Lower lobe of right lung (tissue), 2 donors: ENCODE data around the gene SRPK2. TPM values are rescaled to one million over a fixed set of nuclear protein-coding genes. Genes with fewer than 3 reads are reported as not detected.
"Not testable (repeated sequence)": the region's sequence is repeated elsewhere in the genome, so short reads cannot be mapped to it uniquely, and the experiment has no call there.

Source experiments
- ATAC-seq, 2 donors: fragments of 200-7000 bp; cut with Tn5 transposase; one replicate each; pipeline ENCODE4 v1.9.1; 2020 to 2022; ENCODE audit warnings: mild to moderate bottlenecking in 2 of 2, moderate library complexity in 2 of 2
- DNase-seq: peaks from one replicate; pipeline ENCODE4 v3.0.0-alpha.2; 2020
- H3K27ac ChIP-seq: fragments of 200-600 bp; one replicate; pipeline ENCODE4 v1.8.0; 2022
- H3K27me3 ChIP-seq: fragments of 200-600 bp; one replicate; pipeline ENCODE4 v1.8.0; 2022; ENCODE audit warnings: low read depth
- H3K36me3 ChIP-seq: fragments of 200-600 bp; one replicate; pipeline ENCODE4 v1.8.0; 2022; ENCODE audit warnings: mild to moderate bottlenecking
- H3K4me1 ChIP-seq: fragments of 200-600 bp; one replicate; pipeline ENCODE4 v1.8.0; 2022
- H3K4me3 ChIP-seq: fragments of 200-600 bp; one replicate; pipeline ENCODE4 v1.8.0; 2022; ENCODE audit warnings: mild to moderate bottlenecking
- H3K9me3 ChIP-seq: fragments of 200-600 bp; one replicate; pipeline ENCODE4 v1.8.0; 2022
- intact Hi-C: fragments of 100-400 bp; cut with DNase I; formaldehyde crosslinking; loops from one replicate; pipeline ENCODE4 v1.11.0; 2022
- total RNA-seq: library from RNA; stranded (reverse); fragmentation: NEBNext Ultra II Directional; extraction: Animal tissue kit (Norgen Biotek cat#: 25700); gene quantifications from one replicate; pipeline ENCODE4 v1.2.1, GENCODE V29; 2021
- TF ChIP-seq, protein P1 (sequence below): fragments of 200-600 bp; IDR thresholded peaks from one replicate; pipeline ENCODE4 v1.8.0; 2022; ENCODE audit warnings: antibody characterized with exemption, mild to moderate bottlenecking
- donor health status: DM: no; HTN: yes; CAD: no; lungs with severe emphysema.

Gene SRPK2
- total RNA-seq, 1 donor from 2014 or later, result 43.2 TPM

DNA sequence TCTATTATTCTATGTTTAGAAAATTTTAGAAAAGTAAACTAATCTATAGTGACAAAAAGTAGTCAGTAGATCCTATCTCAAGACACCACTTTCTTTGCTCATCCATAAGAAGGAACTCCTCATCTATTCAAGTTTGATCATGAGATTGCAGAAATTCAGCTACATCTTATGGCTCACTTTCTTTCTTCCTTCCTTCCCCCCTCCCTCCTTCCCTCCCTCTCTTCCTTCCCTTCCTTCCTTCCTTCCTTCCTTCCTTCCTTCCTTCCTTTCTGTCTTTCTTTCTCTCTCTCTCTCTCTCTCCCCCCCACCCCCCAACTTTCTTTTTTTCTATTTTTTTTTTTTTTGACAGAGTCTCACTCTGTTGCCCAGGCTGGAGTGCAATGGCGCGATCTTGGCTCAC lies 35.3 kb upstream of the SRPK2 start:
- Histone ChIP-seq H3K4me1 (no peaks in the 10 kb centered on the region), H3K36me3 (no peaks in the 10 kb centered on the region), H3K27me3 (no peaks in the 10 kb centered on the region), H3K27ac (no peak overlapping the region), H3K4me3 (no peak overlapping the region), H3K9me3 (no peaks in the 10 kb centered on the region)
- TF ChIP-seq, protein P1, sequence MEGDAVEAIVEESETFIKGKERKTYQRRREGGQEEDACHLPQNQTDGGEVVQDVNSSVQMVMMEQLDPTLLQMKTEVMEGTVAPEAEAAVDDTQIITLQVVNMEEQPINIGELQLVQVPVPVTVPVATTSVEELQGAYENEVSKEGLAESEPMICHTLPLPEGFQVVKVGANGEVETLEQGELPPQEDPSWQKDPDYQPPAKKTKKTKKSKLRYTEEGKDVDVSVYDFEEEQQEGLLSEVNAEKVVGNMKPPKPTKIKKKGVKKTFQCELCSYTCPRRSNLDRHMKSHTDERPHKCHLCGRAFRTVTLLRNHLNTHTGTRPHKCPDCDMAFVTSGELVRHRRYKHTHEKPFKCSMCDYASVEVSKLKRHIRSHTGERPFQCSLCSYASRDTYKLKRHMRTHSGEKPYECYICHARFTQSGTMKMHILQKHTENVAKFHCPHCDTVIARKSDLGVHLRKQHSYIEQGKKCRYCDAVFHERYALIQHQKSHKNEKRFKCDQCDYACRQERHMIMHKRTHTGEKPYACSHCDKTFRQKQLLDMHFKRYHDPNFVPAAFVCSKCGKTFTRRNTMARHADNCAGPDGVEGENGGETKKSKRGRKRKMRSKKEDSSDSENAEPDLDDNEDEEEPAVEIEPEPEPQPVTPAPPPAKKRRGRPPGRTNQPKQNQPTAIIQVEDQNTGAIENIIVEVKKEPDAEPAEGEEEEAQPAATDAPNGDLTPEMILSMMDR, result no peak
- ATAC-seq (no peak), DNase-seq (no peak)
- intact Hi-C loops, result no loop called here

DNA sequence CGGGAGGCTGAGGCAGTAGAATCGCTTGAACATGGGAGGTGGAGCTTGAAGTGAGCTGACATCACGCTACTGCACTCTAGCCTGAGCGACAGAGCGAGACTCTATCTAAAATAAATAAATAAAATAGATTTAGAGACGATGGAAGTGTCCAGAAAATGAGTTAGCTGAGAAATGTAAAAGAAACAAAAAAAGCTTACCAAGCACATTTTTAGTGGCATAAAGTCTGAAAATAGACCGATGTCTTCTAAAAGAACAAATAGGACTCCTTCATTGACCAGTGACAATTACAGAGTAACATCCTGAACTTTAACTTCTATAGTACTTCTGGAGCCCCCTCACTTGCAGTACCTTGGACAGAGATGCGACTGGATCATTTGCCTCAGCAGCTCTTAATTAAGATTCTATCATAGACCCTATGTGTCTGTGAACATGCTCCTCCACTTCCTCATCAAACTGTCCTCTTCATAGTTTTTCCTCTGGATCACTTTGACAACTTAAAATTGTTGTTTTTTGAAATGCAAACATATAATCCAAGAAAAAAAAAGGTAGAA lies 25.2 kb upstream of the SRPK2 start:
- DNase-seq (no peak), ATAC-seq (no peak)
- Histone ChIP-seq H3K27me3 (no peaks in the 10 kb centered on the region), H3K36me3 (no peaks in the 10 kb centered on the region), H3K9me3 (no peaks in the 10 kb centered on the region), H3K4me3 (no peak overlapping the region), H3K4me1 (no peaks in the 10 kb centered on the region), H3K27ac (no peak overlapping the region)
- intact Hi-C loops, result no loop called here
- TF ChIP-seq, protein P1, result no peak

DNA sequence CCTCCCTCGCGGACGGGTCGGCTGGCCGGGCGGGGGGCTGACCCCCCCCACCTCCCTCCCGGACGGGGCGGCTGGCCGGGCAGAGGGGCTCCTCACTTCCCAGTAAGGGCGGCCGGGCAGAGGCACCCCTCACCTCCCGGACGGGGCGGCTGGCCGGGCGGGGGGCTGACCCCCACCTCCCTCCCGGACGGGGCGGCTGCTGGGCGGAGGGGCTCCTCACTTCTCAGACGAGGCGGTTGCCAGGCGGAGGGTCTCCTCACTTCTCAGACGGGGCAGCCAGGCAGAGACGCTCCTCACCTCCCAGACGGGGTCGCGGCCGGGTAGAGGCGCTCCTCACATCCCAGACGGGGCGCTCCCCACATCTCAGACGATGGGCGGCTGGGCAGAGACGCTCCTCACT lies 22.1 kb upstream of the SRPK2 start:
- H3K27me3 ChIP-seq, intact Hi-C loops: not testable (repeated sequence)

DNA sequence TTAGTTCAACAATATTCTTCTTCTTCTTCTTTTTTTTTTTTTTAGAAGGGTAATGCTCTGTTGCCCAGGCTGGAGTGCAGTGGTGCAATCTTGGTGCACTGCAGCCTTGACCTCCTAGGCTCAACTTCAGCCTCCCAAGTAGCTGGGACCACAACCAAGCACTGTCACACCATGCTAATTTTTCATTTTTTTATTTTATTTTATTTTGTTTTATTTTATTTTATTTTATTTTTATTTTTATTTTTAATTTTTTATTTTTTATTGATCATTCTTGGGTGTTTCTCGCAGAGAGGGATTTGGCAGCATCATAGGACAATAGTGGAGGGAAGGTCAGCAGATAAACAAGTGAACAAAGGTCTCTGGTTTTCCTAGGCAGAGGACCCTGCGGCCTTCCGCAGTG lies 21.1 kb upstream of the SRPK2 start:
- H3K27ac ChIP-seq, ATAC-seq, H3K4me1 ChIP-seq, intact Hi-C loops, H3K27me3 ChIP-seq, DNase-seq, H3K36me3 ChIP-seq, H3K4me3 ChIP-seq, H3K9me3 ChIP-seq: not testable (repeated sequence)

More for the DNA sequence above, 22.1 kb upstream of the SRPK2 start:
- not testable (repeated sequence) for ATAC-seq, H3K36me3 ChIP-seq, H3K4me1 ChIP-seq, H3K27ac ChIP-seq, DNase-seq, H3K9me3 ChIP-seq, H3K4me3 ChIP-seq

DNA sequence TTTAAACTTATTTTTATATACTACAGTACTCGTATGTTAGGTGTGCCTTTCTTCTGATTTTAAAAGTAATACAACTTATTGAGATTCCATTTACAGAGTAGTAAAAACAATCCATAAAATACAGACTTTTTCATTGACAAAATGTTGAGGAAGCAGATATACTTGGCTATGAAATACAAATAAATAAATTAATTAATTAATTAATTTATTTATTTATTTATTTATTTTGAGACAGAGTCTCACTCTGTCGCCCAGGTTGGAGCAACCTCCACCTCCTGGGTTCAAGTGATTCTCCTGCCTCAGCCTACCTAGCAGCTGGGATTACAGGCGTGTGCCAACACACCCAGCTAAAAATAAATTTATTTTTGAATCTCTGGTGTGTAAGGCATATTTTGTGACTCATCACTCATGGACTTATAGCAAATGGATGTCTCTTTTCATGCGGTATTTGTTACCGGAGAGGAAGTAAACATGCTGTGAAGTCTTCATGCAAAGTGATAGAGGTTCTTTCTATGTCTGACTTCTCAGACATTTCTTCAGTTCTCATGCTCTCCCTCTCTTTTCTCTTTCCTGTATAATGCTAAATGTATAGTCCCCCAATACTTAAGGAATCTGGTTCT lies 20.2 kb upstream of the SRPK2 start:
- H3K27ac ChIP-seq, result no peak overlapping the region
- no peaks in the 10 kb centered on the region for H3K4me1 ChIP-seq
- H3K27me3 ChIP-seq, result no peaks in the 10 kb centered on the region
- TF ChIP-seq, protein P1, result no peak
- no peaks in the 10 kb centered on the region for H3K36me3 ChIP-seq
- DNase-seq, result no peak
- no peak overlapping the region for H3K4me3 ChIP-seq
- intact Hi-C loops, result no loop called here
- ATAC-seq, result no peak
- no peaks in the 10 kb centered on the region for H3K9me3 ChIP-seq

DNA sequence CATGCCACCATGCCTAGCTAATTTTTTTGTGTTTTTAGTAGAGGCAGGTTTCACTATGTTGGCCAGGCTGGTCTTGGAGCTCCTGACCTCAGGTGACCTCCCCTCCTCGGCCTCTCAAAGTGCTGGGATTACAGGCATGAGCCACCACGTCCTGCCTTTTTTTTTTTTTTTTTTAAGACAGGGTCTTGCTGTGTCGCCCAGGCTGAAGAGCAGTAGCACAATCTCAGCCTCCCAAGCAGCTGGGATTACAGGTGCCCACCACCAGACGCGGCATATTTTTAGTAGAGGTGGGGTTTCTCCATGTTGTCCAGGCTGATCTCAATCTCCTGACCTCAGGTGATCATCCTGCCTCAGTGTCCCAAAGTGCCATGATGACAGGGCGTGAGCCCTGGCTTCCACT lies 14.4 kb upstream of the SRPK2 start:
- Histone ChIP-seq H3K4me1 (peaks cover 7% of the 10 kb centered on the region), H3K27me3 (no peaks in the 10 kb centered on the region), H3K4me3 (no peak overlapping the region), H3K9me3 (no peaks in the 10 kb centered on the region), H3K36me3 (no peaks in the 10 kb centered on the region), H3K27ac (no peak overlapping the region)
- DNase-seq, result no peak
- intact Hi-C loops, result no loop called here
- TF ChIP-seq, protein P1, result no peak
- no peak for ATAC-seq
